HEK293 (cell line): Measurements from ENCODE around the gene PRR14L.

Experiments
- CTCF ChIA-PET: fragments of 350-600 bp; formaldehyde crosslinking; extraction: SDS; loops from one replicate; lab custom pipeline; 2021; ENCODE audit warnings: antibody characterized with exemption; lab: Yijun Ruan, JAX
- POLR2A ChIA-PET: fragments of 300-600 bp; formaldehyde crosslinking; extraction: SDS; loops from one replicate; lab custom pipeline; 2020; ENCODE audit warnings: antibody characterized with exemption, inconsistent platforms; lab: Yijun Ruan, JAX
- H3K27ac ChIP-seq: fragments of 200-500 bp; sonication (Bioruptor generic); 2 replicates; pipeline ENCODE4 v1.5.1; 2014; ENCODE audit warnings: low read depth, low read length, control low read depth, inconsistent platforms; ENCODE audit errors: extremely low read depth
- H3K36me3 ChIP-seq, 2 experiments: fragments of 200-500 bp in 1 of 2; sonication (Bioruptor generic) in 1 of 2; 1 replicate in 1 of 2; 2 replicates in 1 of 2; pipeline ENCODE4 v1.5.1; 2014 to 2017; ENCODE audit warnings: inconsistent platforms in 2 of 2, low read length in 2 of 2; ENCODE audit not compliant: control insufficient read depth in 2 of 2, insufficient read depth in 1 of 2
- H3K4me1 ChIP-seq: fragments of 200-500 bp; sonication (Bioruptor generic); 2 replicates; pipeline ENCODE4 v1.5.1; 2014; ENCODE audit warnings: mild to moderate bottlenecking, low read length, inconsistent platforms; ENCODE audit not compliant: control insufficient read depth, insufficient read depth
- H3K4me3 ChIP-seq: 2 replicates; pipeline ENCODE4 v1.5.1; 2011; ENCODE audit warnings: low read depth, mild to moderate bottlenecking, control low read depth, low read length, moderate library complexity
- H3K9me3 ChIP-seq: fragments of 200-500 bp; sonication (Bioruptor generic); 2 replicates; pipeline ENCODE4 v1.5.1; 2014; ENCODE audit warnings: low read depth, low read length, inconsistent platforms; ENCODE audit not compliant: control insufficient read depth, insufficient read depth
- EGR2 ChIP-seq: fragments of 450-650 bp; formaldehyde crosslinking; IDR thresholded peaks from 2 replicates; pipeline ENCODE4 v1.5.1; 2016; ENCODE audit warnings: low read depth, missing biosample characterization, missing genetic modification characterization
- GLIS2 ChIP-seq: fragments of 450-650 bp; formaldehyde crosslinking; IDR thresholded peaks from 2 replicates; pipeline ENCODE4 v1.5.1; 2016; ENCODE audit warnings: missing biosample characterization, missing genetic modification characterization
- MYNN ChIP-seq: fragments of 450-650 bp; formaldehyde crosslinking; IDR thresholded peaks from 2 replicates; pipeline ENCODE4 v1.5.1; 2016; ENCODE audit warnings: missing biosample characterization, missing genetic modification characterization, borderline replicate concordance
- PRDM1 ChIP-seq: fragments of 450-650 bp; formaldehyde crosslinking; IDR thresholded peaks from 2 replicates; pipeline ENCODE4; 2016; ENCODE audit warnings: missing biosample characterization, missing genetic modification characterization
- WT1 ChIP-seq: fragments of 450-650 bp; formaldehyde crosslinking; IDR thresholded peaks from 2 replicates; pipeline ENCODE4 v1.5.1; 2016; ENCODE audit warnings: missing biosample characterization, missing genetic modification characterization
- ZBTB17 ChIP-seq: fragments of 450-650 bp; formaldehyde crosslinking; IDR thresholded peaks from 2 replicates; pipeline ENCODE4 v1.5.1; 2016; ENCODE audit warnings: missing biosample characterization, missing genetic modification characterization
- ZFHX2 ChIP-seq: fragments of 450-650 bp; formaldehyde crosslinking; conservative IDR thresholded peaks from 2 replicates; pipeline ENCODE4 v1.5.1; 2016; ENCODE audit warnings: missing biosample characterization, missing genetic modification characterization
- ZNF112 ChIP-seq: fragments of 450-650 bp; formaldehyde crosslinking; IDR thresholded peaks from 2 replicates; pipeline ENCODE4 v1.5.0; 2017; ENCODE audit warnings: missing biosample characterization, missing genetic modification characterization
- ZNF133 ChIP-seq: fragments of 450-650 bp; formaldehyde crosslinking; IDR thresholded peaks from 2 replicates; pipeline ENCODE4 v1.5.1; 2016; ENCODE audit warnings: missing biosample characterization, missing genetic modification characterization
- ZNF140 ChIP-seq: fragments of 450-650 bp; formaldehyde crosslinking; IDR thresholded peaks from 2 replicates; pipeline ENCODE4 v1.5.1; 2016; ENCODE audit warnings: missing biosample characterization, missing genetic modification characterization
- ZNF157 ChIP-seq: fragments of 450-650 bp; formaldehyde crosslinking; IDR thresholded peaks from 2 replicates; pipeline ENCODE4 v1.5.1; 2016; ENCODE audit warnings: missing biosample characterization, missing genetic modification characterization
- ZNF175 ChIP-seq: fragments of 450-650 bp; formaldehyde crosslinking; IDR thresholded peaks from 2 replicates; pipeline ENCODE4 v1.5.1; 2016; ENCODE audit warnings: missing biosample characterization, missing genetic modification characterization
- ZNF266 ChIP-seq: fragments of 450-650 bp; formaldehyde crosslinking; IDR thresholded peaks from 2 replicates; pipeline ENCODE4 v1.5.1; 2016; ENCODE audit warnings: missing biosample characterization, missing genetic modification characterization, low read depth
- ZNF488 ChIP-seq: fragments of 450-650 bp; formaldehyde crosslinking; IDR thresholded peaks from 2 replicates; pipeline ENCODE4 v1.5.1; 2016; ENCODE audit warnings: missing biosample characterization, missing genetic modification characterization
- ZNF529 ChIP-seq: fragments of 450-650 bp; formaldehyde crosslinking; IDR thresholded peaks from 2 replicates; pipeline ENCODE4 v1.5.1; 2017; ENCODE audit warnings: missing genetic modification characterization, missing biosample characterization; ENCODE audit not compliant: insufficient replicate concordance
- ZNF530 ChIP-seq: fragments of 450-650 bp; formaldehyde crosslinking; IDR thresholded peaks from 2 replicates; pipeline ENCODE4 v1.5.1; 2016; ENCODE audit warnings: low read depth, missing biosample characterization, missing genetic modification characterization
- ZNF555 ChIP-seq: fragments of 450-650 bp; formaldehyde crosslinking; conservative IDR thresholded peaks from 2 replicates; pipeline ENCODE4 v1.5.1; 2017; ENCODE audit warnings: missing biosample characterization, mild to moderate bottlenecking, missing genetic modification characterization, inconsistent platforms
- ZNF600 ChIP-seq: fragments of 450-650 bp; formaldehyde crosslinking; IDR thresholded peaks from 2 replicates; pipeline ENCODE4 v1.5.1; 2016; ENCODE audit warnings: missing biosample characterization, missing genetic modification characterization
- ZNF629 ChIP-seq: fragments of 450-650 bp; formaldehyde crosslinking; IDR thresholded peaks from 2 replicates; pipeline ENCODE4 v1.5.1; 2017; ENCODE audit warnings: missing biosample characterization, missing genetic modification characterization
- ZNF664 ChIP-seq: fragments of 450-650 bp; formaldehyde crosslinking; IDR thresholded peaks from 2 replicates; pipeline ENCODE4 v1.5.1; 2016; ENCODE audit warnings: missing biosample characterization, missing genetic modification characterization
- ZNF704 ChIP-seq: fragments of 450-650 bp; formaldehyde crosslinking; IDR thresholded peaks from 2 replicates; pipeline ENCODE4 v1.5.1; 2016; ENCODE audit warnings: missing biosample characterization, missing genetic modification characterization
- ZSCAN23 ChIP-seq: fragments of 450-650 bp; formaldehyde crosslinking; IDR thresholded peaks from 2 replicates; pipeline ENCODE4 v1.5.1; 2016; ENCODE audit warnings: missing biosample characterization, missing genetic modification characterization
- TF ChIP-seq, protein P1 (sequence below): fragments of 450-650 bp; formaldehyde crosslinking; IDR thresholded peaks from 2 replicates; pipeline ENCODE4 v1.5.1; 2016; ENCODE audit warnings: missing biosample characterization, missing genetic modification characterization

The PRR14L gene

DNA sequence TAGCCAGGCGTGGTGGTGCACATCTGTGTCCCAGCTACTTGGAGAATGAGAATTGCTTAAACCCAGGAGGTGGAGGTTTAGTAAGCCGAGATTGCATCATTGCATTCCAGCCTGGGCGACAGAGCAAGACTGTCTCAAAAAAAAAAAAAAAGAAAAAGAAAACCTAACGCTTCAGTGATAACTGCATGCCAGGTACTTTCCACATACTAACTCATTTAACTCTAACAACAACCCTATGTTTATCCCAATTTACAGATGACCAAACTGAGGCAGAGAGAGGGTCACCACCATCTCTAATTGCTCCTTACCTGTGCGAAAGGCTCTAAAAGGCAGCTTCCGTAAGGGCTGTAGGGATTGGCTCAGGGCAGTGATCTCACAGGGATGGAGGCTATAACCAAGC, 99.5 kb downstream of the PRR14L start:
- CTCF ChIA-PET: interaction anchor here (0.6 to 0.7 kb wide), 3 partner anchors 21 to 740 kb away, joined by 3 to 10 read pairs (median 3); no protein-coding TSS in a partner anchor
- no peak overlapping the region for H3K27ac ChIP-seq
- POLR2A ChIA-PET: interaction anchor here (0.7 to 1.0 kb wide), 2 partner anchors 12 to 32 kb away, joined by 3 read pairs; partner anchors contain the start of gene PISD

GRCh38 chr22:31647523-31648320, 102.2 kb downstream of the PRR14L start:
- Histone ChIP-seq H3K27ac (no peak overlapping the region), H3K36me3 (peaks cover 6 to 41% of the 10 kb centered on the region in 2 experiments), H3K4me3 (no peak overlapping the region)
- CTCF ChIA-PET: interaction anchor here (1.2 to 1.7 kb wide), 4 partner anchors 13 to 329 kb away, joined by 3 to 5 read pairs (median 4); no protein-coding TSS in a partner anchor
- TF ChIP-seq ZNF266 (tag by site-specific recombination) (no peak), ZNF600 (peak; percentile 63), MYNN (tag by site-specific recombination) (no peak), ZBTB17 (tag by site-specific recombination) (0 out of 2 replicates have a peak, but pooled peaks have one; percentile 39), ZNF555 (tag by site-specific recombination) (no peak), ZNF530 (tag by site-specific recombination) (no peak), ZNF704 (tag by site-specific recombination) (no peak)
- TF ChIP-seq, all 188 proteins: peak for 2
- Histone ChIP-seq H3K9me3 (no peaks in the 10 kb centered on the region), H3K4me1 (peaks cover 8% of the 10 kb centered on the region)
- POLR2A ChIA-PET: interaction anchor here (1.5 to 1.8 kb wide), 2 partner anchors 14 to 17 kb away, joined by 5 to 13 read pairs; partner anchors contain the start of gene PISD

More for the DNA sequence above, 99.5 kb downstream of the PRR14L start:
- Histone ChIP-seq H3K4me1 (peaks cover 8% of the 10 kb centered on the region), H3K4me3 (no peak overlapping the region), H3K36me3 (peaks cover 6 to 30% of the 10 kb centered on the region in 2 experiments), H3K9me3 (no peaks in the 10 kb centered on the region)
- TF ChIP-seq EGR2 (no peak), WT1 (tag by site-specific recombination) (no peak), ZNF112 (no peak), PRDM1 (tag by site-specific recombination) (0 out of 2 replicates have a peak, but pooled peaks have one; percentile 35), ZSCAN23 (tag by site-specific recombination) (no peak), ZNF664 (peak; percentile 71), ZNF157 (tag by site-specific recombination) (no peak), ZFHX2 (no peak), ZNF133 (tag by site-specific recombination) (no peak), ZNF529 (tag by site-specific recombination) (no peak), ZNF488 (tag by site-specific recombination) (no peak), GLIS2 (no peak), ZNF140 (tag by site-specific recombination) (no peak), ZNF629 (tag by site-specific recombination) (0 out of 2 replicates have a peak, but pooled peaks have one; percentile 23), ZNF175 (no peak)
- TF ChIP-seq, protein P1, sequence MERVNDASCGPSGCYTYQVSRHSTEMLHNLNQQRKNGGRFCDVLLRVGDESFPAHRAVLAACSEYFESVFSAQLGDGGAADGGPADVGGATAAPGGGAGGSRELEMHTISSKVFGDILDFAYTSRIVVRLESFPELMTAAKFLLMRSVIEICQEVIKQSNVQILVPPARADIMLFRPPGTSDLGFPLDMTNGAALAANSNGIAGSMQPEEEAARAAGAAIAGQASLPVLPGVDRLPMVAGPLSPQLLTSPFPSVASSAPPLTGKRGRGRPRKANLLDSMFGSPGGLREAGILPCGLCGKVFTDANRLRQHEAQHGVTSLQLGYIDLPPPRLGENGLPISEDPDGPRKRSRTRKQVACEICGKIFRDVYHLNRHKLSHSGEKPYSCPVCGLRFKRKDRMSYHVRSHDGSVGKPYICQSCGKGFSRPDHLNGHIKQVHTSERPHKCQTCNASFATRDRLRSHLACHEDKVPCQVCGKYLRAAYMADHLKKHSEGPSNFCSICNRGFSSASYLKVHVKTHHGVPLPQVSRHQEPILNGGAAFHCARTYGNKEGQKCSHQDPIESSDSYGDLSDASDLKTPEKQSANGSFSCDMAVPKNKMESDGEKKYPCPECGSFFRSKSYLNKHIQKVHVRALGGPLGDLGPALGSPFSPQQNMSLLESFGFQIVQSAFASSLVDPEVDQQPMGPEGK (tag by site-specific recombination): no peak
